Measurements from ENCODE around the gene SOX30. TPM values are rescaled to one million over a fixed set of nuclear protein-coding genes. Genes with fewer than 3 reads are reported as not detected.

The SOX30 gene
- total RNA-seq, 1 donor from 2014 or later = 0.17 TPM

DNA sequence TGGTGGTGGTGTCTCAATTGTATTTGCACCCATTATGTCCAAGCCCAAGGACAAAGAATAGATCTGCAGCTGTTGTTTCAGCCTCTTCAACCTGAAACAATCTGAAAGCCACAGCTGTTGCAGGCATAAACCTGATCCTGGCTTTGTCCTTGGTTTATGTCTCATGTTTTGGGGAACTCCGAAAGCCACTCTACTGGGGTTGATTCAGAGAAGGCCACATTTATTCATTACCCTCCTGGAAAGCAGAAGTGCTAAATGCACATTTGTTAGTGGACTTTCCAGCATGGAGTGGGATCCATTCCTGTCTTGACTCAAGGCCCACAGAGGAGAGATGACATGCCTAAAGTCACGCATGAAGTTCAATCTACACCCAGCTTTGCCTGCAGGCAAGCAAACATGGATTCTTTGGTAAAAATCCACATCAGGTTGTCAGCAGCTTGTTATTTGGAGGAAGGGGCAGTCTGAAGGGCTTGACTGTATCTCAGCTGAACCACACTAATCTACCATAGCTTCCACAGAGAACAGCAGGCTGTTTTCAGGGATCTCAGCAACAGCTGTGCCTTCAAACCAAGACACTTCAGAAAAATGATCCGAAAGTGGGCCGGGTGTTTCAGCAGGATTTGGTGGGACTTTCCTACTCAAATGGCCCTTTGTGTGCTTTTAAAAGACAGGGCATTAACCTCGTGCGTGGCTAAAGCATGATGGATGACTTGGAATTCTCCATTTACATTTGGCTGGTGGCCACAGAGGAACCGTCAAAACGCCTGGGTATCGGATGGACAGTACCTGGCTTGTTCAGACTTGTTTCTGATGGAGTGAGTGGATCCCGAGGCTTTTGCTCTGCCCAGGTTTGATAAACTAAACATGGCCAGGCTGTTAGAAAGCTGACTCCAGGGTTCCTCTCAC, 40.4 kb downstream of the SOX30 start:
- Histone ChIP-seq H3K4me3 (no peak overlapping the region), H3K4me2 (no peak overlapping the region), H3K36me3 (no peaks in the 10 kb centered on the region), H3K9me3 (ENCODE audit: low read depth) (no peaks in the 10 kb centered on the region), H3K79me2 (ENCODE audit: low read depth) (no peaks in the 10 kb centered on the region), H4K20me1 (ENCODE audit: low read depth) (no peaks in the 10 kb centered on the region), H3F3A (ENCODE audit: low read depth) (no peaks in the 10 kb centered on the region), H3K27me3 (no peaks in the 10 kb centered on the region), H3K4me1 (no peaks in the 10 kb centered on the region), H3K9ac (no peak overlapping the region), H2AFZ (replicated peaks) (peak overlapping the region; percentile 56), H3K27ac (no peak overlapping the region)
- DNase-seq (ENCODE audit: low spot score) = no peak
- Mint-ChIP-seq H3K27me3 (ENCODE audit: insufficient read depth, low read depth) (peaks cover 2% of the 10 kb centered on the region), H3K9me3 (peaks cover 3% of the 10 kb centered on the region), H3K4me3 (no peak overlapping the region), H3K4me1 (no peaks in the 10 kb centered on the region), H3K27ac (no peak overlapping the region), H3K36me3 (no peaks in the 10 kb centered on the region)
- TF ChIP-seq EZH2 (IDR thresholded peaks at IDR 0.05) (no peak), EZH2phosphoT487 (IDR thresholded peaks at IDR 0.05) (no peak)
- TF ChIP-seq, protein P1, sequence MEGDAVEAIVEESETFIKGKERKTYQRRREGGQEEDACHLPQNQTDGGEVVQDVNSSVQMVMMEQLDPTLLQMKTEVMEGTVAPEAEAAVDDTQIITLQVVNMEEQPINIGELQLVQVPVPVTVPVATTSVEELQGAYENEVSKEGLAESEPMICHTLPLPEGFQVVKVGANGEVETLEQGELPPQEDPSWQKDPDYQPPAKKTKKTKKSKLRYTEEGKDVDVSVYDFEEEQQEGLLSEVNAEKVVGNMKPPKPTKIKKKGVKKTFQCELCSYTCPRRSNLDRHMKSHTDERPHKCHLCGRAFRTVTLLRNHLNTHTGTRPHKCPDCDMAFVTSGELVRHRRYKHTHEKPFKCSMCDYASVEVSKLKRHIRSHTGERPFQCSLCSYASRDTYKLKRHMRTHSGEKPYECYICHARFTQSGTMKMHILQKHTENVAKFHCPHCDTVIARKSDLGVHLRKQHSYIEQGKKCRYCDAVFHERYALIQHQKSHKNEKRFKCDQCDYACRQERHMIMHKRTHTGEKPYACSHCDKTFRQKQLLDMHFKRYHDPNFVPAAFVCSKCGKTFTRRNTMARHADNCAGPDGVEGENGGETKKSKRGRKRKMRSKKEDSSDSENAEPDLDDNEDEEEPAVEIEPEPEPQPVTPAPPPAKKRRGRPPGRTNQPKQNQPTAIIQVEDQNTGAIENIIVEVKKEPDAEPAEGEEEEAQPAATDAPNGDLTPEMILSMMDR (IDR thresholded peaks at IDR 0.05) = no peak

DNA sequence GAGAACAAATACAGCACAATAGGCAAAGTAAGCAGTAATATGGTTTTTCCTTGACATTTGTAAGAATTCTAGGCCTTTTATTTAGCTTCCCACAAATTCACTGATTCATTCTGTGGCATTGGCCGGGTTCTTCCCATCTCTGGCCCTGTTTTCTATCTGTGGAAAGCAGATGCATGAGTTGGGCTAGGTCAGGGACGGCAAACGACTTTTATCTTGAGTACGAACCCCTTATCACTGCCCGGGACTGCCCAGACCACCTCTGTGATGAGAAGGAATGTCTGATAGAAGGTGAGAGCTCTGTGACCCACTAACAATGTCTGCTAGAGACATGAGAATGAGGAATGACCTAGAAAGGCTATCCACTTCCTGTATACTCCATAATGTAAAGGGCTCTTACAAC, 41.2 kb downstream of the SOX30 start:
- H3K36me3 Mint-ChIP-seq = no peaks in the 10 kb centered on the region
- Histone ChIP-seq H3K79me2 (ENCODE audit: low read depth) (no peaks in the 10 kb centered on the region), H3K9ac (no peak overlapping the region), H3K4me3 (no peak overlapping the region), H3K27ac (no peak overlapping the region), H3K9me3 (ENCODE audit: low read depth) (no peaks in the 10 kb centered on the region), H4K20me1 (ENCODE audit: low read depth) (no peaks in the 10 kb centered on the region), H3F3A (ENCODE audit: low read depth) (no peaks in the 10 kb centered on the region), H3K4me2 (no peak overlapping the region), H2AFZ (replicated peaks) (no peak overlapping the region), H3K4me1 (no peaks in the 10 kb centered on the region), H3K36me3 (no peaks in the 10 kb centered on the region), H3K27me3 (no peaks in the 10 kb centered on the region)
- H3K4me1 Mint-ChIP-seq = no peaks in the 10 kb centered on the region
- no peak overlapping the region for H3K27ac Mint-ChIP-seq
- DNase-seq (ENCODE audit: low spot score) = no peak
- H3K4me3 Mint-ChIP-seq = no peak overlapping the region
- H3K27me3 Mint-ChIP-seq (ENCODE audit: insufficient read depth, low read depth) = no peaks in the 10 kb centered on the region
- TF ChIP-seq EZH2 (IDR thresholded peaks at IDR 0.05) (no peak), EZH2phosphoT487 (IDR thresholded peaks at IDR 0.05) (no peak)
- TF ChIP-seq, protein P1 (IDR thresholded peaks at IDR 0.05) = no peak
- H3K9me3 Mint-ChIP-seq = peaks cover 3% of the 10 kb centered on the region

DNA sequence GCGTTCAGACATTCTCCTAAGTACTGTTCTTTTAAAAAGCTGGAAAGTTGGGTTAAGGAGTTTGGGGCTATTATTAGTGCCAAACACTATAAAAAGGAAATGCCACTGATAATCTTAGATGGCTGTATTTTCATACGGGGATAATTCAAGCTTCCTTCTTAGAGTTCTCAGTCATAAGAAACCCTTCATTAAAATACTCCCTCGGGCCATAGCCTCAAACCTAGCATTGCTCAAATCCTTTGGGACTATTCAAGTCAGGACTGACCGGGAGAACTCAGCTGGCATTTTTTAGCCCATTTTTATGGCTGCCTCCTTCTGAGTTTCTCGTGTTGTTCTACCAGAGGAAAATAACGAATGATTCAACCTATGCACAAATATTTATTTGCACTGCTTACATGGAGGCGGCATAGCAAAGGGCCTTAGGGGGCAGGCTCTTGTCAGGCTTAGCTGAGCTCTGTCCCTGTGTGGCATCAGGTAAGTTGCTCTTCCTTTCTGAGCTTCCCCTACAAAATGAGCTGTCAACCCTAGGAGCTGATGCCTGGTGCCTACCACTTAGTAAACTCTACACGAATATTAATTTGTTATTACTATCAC, 43.2 kb downstream of the SOX30 start:
- H3K4me1 Mint-ChIP-seq = no peaks in the 10 kb centered on the region
- Histone ChIP-seq H3K4me1 (no peaks in the 10 kb centered on the region), H3K9ac (no peak overlapping the region), H3K27me3 (no peaks in the 10 kb centered on the region), H4K20me1 (ENCODE audit: low read depth) (no peaks in the 10 kb centered on the region), H3K79me2 (ENCODE audit: low read depth) (no peaks in the 10 kb centered on the region), H3F3A (ENCODE audit: low read depth) (no peaks in the 10 kb centered on the region), H3K27ac (no peak overlapping the region), H3K4me2 (no peak overlapping the region), H3K4me3 (no peak overlapping the region), H3K9me3 (ENCODE audit: low read depth) (no peaks in the 10 kb centered on the region), H3K36me3 (no peaks in the 10 kb centered on the region), H2AFZ (replicated peaks) (peak overlapping the region; percentile 30)
- no peak overlapping the region for H3K4me3 Mint-ChIP-seq
- peaks cover 3% of the 10 kb centered on the region for H3K9me3 Mint-ChIP-seq
- H3K36me3 Mint-ChIP-seq = no peaks in the 10 kb centered on the region
- TF ChIP-seq, protein P1 (IDR thresholded peaks at IDR 0.05) = no peak
- no peak for TF ChIP-seq EZH2 (IDR thresholded peaks at IDR 0.05)
- TF ChIP-seq EZH2phosphoT487 (IDR thresholded peaks at IDR 0.05) = no peak
- DNase-seq (ENCODE audit: low spot score) = no peak
- H3K27me3 Mint-ChIP-seq (ENCODE audit: insufficient read depth, low read depth) = no peaks in the 10 kb centered on the region
- no peak overlapping the region for H3K27ac Mint-ChIP-seq
